ENCODE data around the gene STT3A.

GRCh38 chr11:125592305-125593113 lies at the start of gene STT3A:
- TF ChIP-seq CTCF (IDR thresholded peaks at IDR 0.05; ENCODE audit: insufficient read depth, low read length) (no peak), REST (IDR thresholded peaks at IDR 0.05; ENCODE audit: insufficient replicate concordance, low read depth) (peak; percentile 25), POLR2AphosphoS5 (IDR thresholded peaks at IDR 0.05; ENCODE audit: low read depth) (peak; percentile 62; the same call in 1 of the 2 replicates), GABPA (IDR thresholded peaks at IDR 0.05; ENCODE audit: low read depth) (peak; percentile 2)
